Fibroblast of lung (primary cell): Measurements from ENCODE around the gene NEDD4. TPM values are rescaled to one million over a fixed set of nuclear protein-coding genes. Genes with fewer than 3 reads are reported as not detected.

ENCODE experiments used
- DNase-seq, 2 donors: peaks; one replicate each; pipeline versions ENCODE4 v3.0.0 to v3.0.0-alpha.2; 2010; ENCODE audit warnings: low read depth in 2 of 2
- H2AFZ ChIP-seq: 2 replicates; pipeline ENCODE4 v1.5.1; 2012; ENCODE audit warnings: low read length, control low read depth, inconsistent platforms
- H3K27ac ChIP-seq: 2 replicates; pipeline ENCODE4 v1.5.1; 2011; ENCODE audit warnings: low read length, control low read depth; ENCODE audit not compliant: insufficient read depth
- H3K27me3 ChIP-seq: 2 replicates; pipeline ENCODE4 v1.5.1; 2011; ENCODE audit warnings: mild to moderate bottlenecking, low read length; ENCODE audit not compliant: control insufficient read depth, insufficient read depth
- H3K36me3 ChIP-seq: 2 replicates; pipeline ENCODE4 v1.5.1; 2011; ENCODE audit warnings: low read length; ENCODE audit not compliant: control insufficient read depth, insufficient read depth
- H3K4me1 ChIP-seq: 2 replicates; pipeline ENCODE4 v1.5.1; 2011; ENCODE audit warnings: low read length; ENCODE audit not compliant: control insufficient read depth, insufficient read depth; ENCODE audit errors: extremely low read depth
- H3K4me2 ChIP-seq: 2 replicates; pipeline ENCODE4 v1.5.1; 2011; ENCODE audit warnings: low read length, control low read depth; ENCODE audit not compliant: insufficient read depth; ENCODE audit errors: extremely low read depth
- H3K4me3 ChIP-seq, 4 experiments: fragments of 200-600 bp in 1 of 4; sonication (generic) in 1 of 4; replicated peaks in 1 of 4; 2 replicates each; pipeline ENCODE4 v1.5.1; 2011 to 2016; ENCODE audit warnings: low read length in 4 of 4, low read depth in 3 of 4, mild to moderate bottlenecking in 3 of 4, control low read depth in 2 of 4, inconsistent platforms in 1 of 4, mixed read lengths in 1 of 4; ENCODE audit not compliant: insufficient read depth in 1 of 4; ENCODE audit errors: control extremely low read depth in 1 of 4
- H3K79me2 ChIP-seq: 2 replicates; pipeline ENCODE4 v1.5.1; 2012; ENCODE audit warnings: mild to moderate bottlenecking, low read length, inconsistent platforms; ENCODE audit not compliant: control insufficient read depth, insufficient read depth
- H3K9ac ChIP-seq: 2 replicates; pipeline ENCODE4 v1.5.1; 2011; ENCODE audit warnings: mild to moderate bottlenecking, low read length, control low read depth; ENCODE audit not compliant: insufficient read depth
- H3K9me3 ChIP-seq: 2 replicates; pipeline ENCODE4 v1.5.1; 2012; ENCODE audit warnings: low read depth, low read length; ENCODE audit not compliant: control insufficient read depth, insufficient read depth
- H4K20me1 ChIP-seq: 2 replicates; pipeline ENCODE4 v1.5.1; 2011; ENCODE audit warnings: low read length; ENCODE audit not compliant: control insufficient read depth, insufficient read depth; ENCODE audit errors: extremely low read depth
- CTCF ChIP-seq, 2 donors: IDR thresholded peaks in 1 of 2; conservative IDR thresholded peaks in 1 of 2; 1 replicate in 1 of 2; 2 replicates in 1 of 2; pipeline ENCODE4 v1.5.1; 2011 to 2012; ENCODE audit warnings: low read length in 2 of 2, control low read depth in 1 of 2, inconsistent platforms in 1 of 2, low read depth in 1 of 2, mild to moderate bottlenecking in 1 of 2
- EZH2 ChIP-seq: IDR thresholded peaks from 2 replicates; pipeline ENCODE4 v1.5.1; 2012; ENCODE audit warnings: low read length, control low read depth, mild to moderate bottlenecking; ENCODE audit errors: missing control alignments
- polyA plus RNA-seq, 2 donors: library from polyadenylated mRNA; depleted of rRNA in 1 of 2; stranded (reverse) in 1 of 2; unstranded in 1 of 2; fragments of >200 nt; gene quantifications; 2 replicates each; pipeline ENCODE4 v1.2.1, GENCODE V29; 2011 to 2012; ENCODE audit warnings: missing spikeins in 1 of 2
- total RNA-seq: library from RNA; depleted of rRNA; stranded (reverse); fragments of >200 nt; gene quantifications from 2 replicates; pipeline ENCODE4 v1.2.1, GENCODE V29; 2014

The NEDD4 gene
- total and polyA plus RNA-seq, 2 donors (not counting 1 experiment from before 2014, with no cell fraction given): 21.6 to 30.9 TPM

- peaks cover 3% of the 10 kb centered on the region for H3K36me3 ChIP-seq
Measured at GRCh38 chr15:55861115-55861514, 132.3 kb downstream of the NEDD4 start.

GRCh38 chr15:55860468-55860867, 132.9 kb downstream of the NEDD4 start:
- no peaks in the 10 kb centered on the region for H3K27me3 ChIP-seq
- no peak overlapping the region for H3K9ac ChIP-seq
- no peak for TF ChIP-seq CTCF (conservative IDR thresholded peaks at IDR 0.05 in 1 of 2, IDR thresholded peaks at IDR 0.05 in 1 of 2; ENCODE audit: low read depth in 1 of 2, low read length in 2 of 2)
- TF ChIP-seq EZH2: no peak
- peaks cover 5% of the 10 kb centered on the region for H3K36me3 ChIP-seq
- no peak overlapping the region for H3K4me2 ChIP-seq
- H3K4me1 ChIP-seq: peaks cover 1% of the 10 kb centered on the region
- H4K20me1 ChIP-seq: no peaks in the 10 kb centered on the region
- H3K9me3 ChIP-seq: no peaks in the 10 kb centered on the region
- no peak overlapping the region for H3K4me3 ChIP-seq
- no peak for DNase-seq
- no peak overlapping the region for H2AFZ ChIP-seq
- H3K79me2 ChIP-seq: no peaks in the 10 kb centered on the region
- H3K27ac ChIP-seq: no peak overlapping the region

More at GRCh38 chr15:55861115-55861514, 132.3 kb downstream of the NEDD4 start:
- no peak overlapping the region for H3K4me2 ChIP-seq
- DNase-seq: no peak
- no peaks in the 10 kb centered on the region for H3K27me3 ChIP-seq
- no peak overlapping the region for H3K9ac ChIP-seq
- peaks cover 3% of the 10 kb centered on the region for H3K4me1 ChIP-seq
- TF ChIP-seq CTCF (conservative IDR thresholded peaks at IDR 0.05 in 1 of 2, IDR thresholded peaks at IDR 0.05 in 1 of 2; ENCODE audit: low read depth in 1 of 2, low read length in 2 of 2) (no peak), EZH2 (no peak)
- no peaks in the 10 kb centered on the region for H3K79me2 ChIP-seq
- H3K4me3 ChIP-seq: no peak overlapping the region
- H3K27ac ChIP-seq: no peak overlapping the region
- H2AFZ ChIP-seq: no peak overlapping the region
- no peaks in the 10 kb centered on the region for H3K9me3 ChIP-seq
- H4K20me1 ChIP-seq: no peaks in the 10 kb centered on the region

- H3K9ac ChIP-seq: no peak overlapping the region
- H3K79me2 ChIP-seq: no peaks in the 10 kb centered on the region
- peaks cover 5% of the 10 kb centered on the region for H3K36me3 ChIP-seq
- no peaks in the 10 kb centered on the region for H3K4me1 ChIP-seq
- peak in 1 of 2 donors; percentile 59 for DNase-seq
- H3K4me2 ChIP-seq: no peak overlapping the region
- no peak overlapping the region for H2AFZ ChIP-seq
- H3K27me3 ChIP-seq: no peaks in the 10 kb centered on the region
- no peaks in the 10 kb centered on the region for H4K20me1 ChIP-seq
- no peak overlapping the region for H3K27ac ChIP-seq
- TF ChIP-seq EZH2 (no peak), CTCF (conservative IDR thresholded peaks at IDR 0.05 in 1 of 2, IDR thresholded peaks at IDR 0.05 in 1 of 2; ENCODE audit: low read depth in 1 of 2, low read length in 2 of 2) (no peak)
- H3K9me3 ChIP-seq: no peaks in the 10 kb centered on the region
- H3K4me3 ChIP-seq: no peak overlapping the region
Measured at GRCh38 chr15:55859681-55860080, 133.7 kb downstream of the NEDD4 start.
